Caco-2 (cell line): ENCODE results near the gene HNRNPH3. TPM values are rescaled to one million over a fixed set of nuclear protein-coding genes. Genes with fewer than 3 reads are reported as not detected.

Experiments
- BruUV-seq: library from RNA; stranded (reverse); fragments of 400-500 nt; replicated peaks from 2 replicates; lab custom pipeline; 2021; lab: Mats Ljungman, UMichigan
- CTCF ChIA-PET: fragments of 300-600 bp; sonication (Branson Sonifier 250); formaldehyde crosslinking; loops from one replicate; lab custom pipeline; 2022; ENCODE audit warnings: antibody characterized with exemption; lab: Charles Lee
- POLR2A ChIA-PET: fragments of 300-600 bp; sonication (Branson Sonifier 250); formaldehyde crosslinking; loops from one replicate; lab custom pipeline; 2022; ENCODE audit warnings: antibody characterized with exemption; lab: Charles Lee
- DNase-seq, 2 experiments: peaks; one replicate each; pipeline versions ENCODE4 v3.0.0 to v3.0.0-alpha.2; 2020 to 2022
- H3K27me3 ChIP-seq: replicated peaks from 2 replicates; pipeline ENCODE4 v1.6.0; 2011; ENCODE audit warnings: low read length; ENCODE audit not compliant: control insufficient read depth, insufficient read depth
- H3K36me3 ChIP-seq: 2 replicates; pipeline ENCODE4 v1.5.1; 2011; ENCODE audit warnings: low read length; ENCODE audit not compliant: control insufficient read depth, insufficient read depth
- H3K4me1 ChIP-seq: fragments of 250-450 bp; sonication (Bioruptor Pico); 2 replicates; pipeline ENCODE4 v1.5.1; 2020; ENCODE audit warnings: mild to moderate bottlenecking
- H3K4me3 ChIP-seq: 2 replicates; pipeline ENCODE4 v1.5.1; 2011; ENCODE audit warnings: low read depth, mild to moderate bottlenecking, control low read depth, low read length
- H3K9me3 ChIP-seq: fragments of 250-450 bp; sonication (Bioruptor Pico); 2 replicates; pipeline ENCODE4 v1.5.1; 2020; ENCODE audit warnings: mild to moderate bottlenecking, moderate library complexity
- H3K27ac Mint-ChIP-seq: one replicate; pipeline ENCODE4 v1.8.0; 2022; ENCODE audit warnings: mixed read lengths; ENCODE audit not compliant: unreplicated experiment
- H3K27me3 Mint-ChIP-seq: one replicate; pipeline ENCODE4 v1.8.0; 2022; ENCODE audit warnings: mixed read lengths; ENCODE audit not compliant: insufficient read depth, unreplicated experiment
- H3K36me3 Mint-ChIP-seq: one replicate; pipeline ENCODE4 v1.8.0; 2022; ENCODE audit warnings: mild to moderate bottlenecking, mixed read lengths; ENCODE audit not compliant: insufficient read depth, unreplicated experiment
- H3K4me1 Mint-ChIP-seq: one replicate; pipeline ENCODE4 v1.8.0; 2022; ENCODE audit warnings: low read depth, mixed read lengths; ENCODE audit not compliant: unreplicated experiment
- H3K4me3 Mint-ChIP-seq: one replicate; pipeline ENCODE4 v1.8.0; 2022; ENCODE audit warnings: mild to moderate bottlenecking, moderate library complexity, mixed read lengths; ENCODE audit not compliant: unreplicated experiment
- H3K9me3 Mint-ChIP-seq: one replicate; pipeline ENCODE4 v1.8.0; 2022; ENCODE audit warnings: mixed read lengths; ENCODE audit not compliant: unreplicated experiment
- CTCF ChIP-seq, 2 experiments: fragments of 200-600 bp in 1 of 2; IDR thresholded peaks; 1 replicate in 1 of 2; 2 replicates in 1 of 2; pipeline versions ENCODE4 v1.5.1 to v1.8.0; 2011 to 2022; ENCODE audit warnings: antibody characterized with exemption in 1 of 2, control low read depth in 1 of 2, inconsistent platforms in 1 of 2, low read depth in 1 of 2, low read length in 1 of 2, mild to moderate bottlenecking in 1 of 2, moderate library complexity in 1 of 2; ENCODE audit not compliant: insufficient read depth in 1 of 2, severe bottlenecking in 1 of 2, unreplicated experiment in 1 of 2
- intact Hi-C: fragments of 100-400 bp; cut with micrococcal nuclease; formaldehyde crosslinking; loops from one replicate; pipeline ENCODE4 v1.10.0; 2022; ENCODE audit not compliant: unreplicated experiment
- total RNA-seq: library from RNA; stranded (reverse); gene quantifications from 2 replicates; pipeline ENCODE4 v1.2.3, GENCODE V29; 2022

Gene HNRNPH3
- total RNA-seq, 1 experiment from 2014 or later = 262 TPM

DNA sequence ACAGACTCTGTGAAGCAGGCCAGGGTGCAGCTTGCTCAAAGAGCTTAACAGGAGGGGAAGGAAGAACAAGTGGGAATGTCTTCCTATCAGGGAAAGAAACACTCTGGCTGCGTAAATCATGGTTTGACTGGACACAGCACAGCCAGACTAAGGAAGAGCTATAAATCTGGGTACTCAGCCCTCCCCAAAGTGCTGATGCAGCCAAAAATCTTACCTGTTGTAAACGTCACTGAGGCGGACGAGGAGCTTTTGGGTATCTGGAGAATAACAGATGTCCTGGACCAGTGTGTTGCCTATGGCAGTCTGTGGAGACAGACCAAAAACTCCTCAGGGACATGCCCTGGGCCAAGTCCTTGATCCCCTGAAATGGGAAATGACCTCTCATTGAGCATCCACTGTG is 43.1 kb upstream of the HNRNPH3 start:
- ChIA-PET POLR2A (no interaction called here), CTCF (no interaction called here)
- H3K4me3 Mint-ChIP-seq = no peak overlapping the region
- no peak overlapping the region for H3K27ac Mint-ChIP-seq
- TF ChIP-seq CTCF (IDR thresholded peaks at IDR 0.05; ENCODE audit: insufficient read depth in 1 of 2, low read depth in 1 of 2, low read length in 1 of 2, severe bottlenecking in 1 of 2, unreplicated experiment in 1 of 2) = no peak
- peak in 1 of 2 experiments; percentile 19 for DNase-seq
- Histone ChIP-seq H3K4me3 (no peak overlapping the region), H3K9me3 (no peaks in the 10 kb centered on the region), H3K36me3 (peaks cover 2% of the 10 kb centered on the region; the same call in 1 of the 2 replicates), H3K4me1 (no peaks in the 10 kb centered on the region), H3K27me3 (no peaks in the 10 kb centered on the region)
- no peaks in the 10 kb centered on the region for H3K4me1 Mint-ChIP-seq
- H3K9me3 Mint-ChIP-seq = no peaks in the 10 kb centered on the region
- BruUV-seq = no TSS peak
- H3K27me3 Mint-ChIP-seq = no peaks in the 10 kb centered on the region
- no peaks in the 10 kb centered on the region for H3K36me3 Mint-ChIP-seq
- intact Hi-C loops = no loop called here

GRCh38 chr10:68290736-68291135 is 41.1 kb upstream of the HNRNPH3 start:
- Histone ChIP-seq H3K27me3 (no peaks in the 10 kb centered on the region), H3K4me1 (no peaks in the 10 kb centered on the region), H3K36me3 (peaks cover 2% of the 10 kb centered on the region; the same call in 1 of the 2 replicates), H3K9me3 (no peaks in the 10 kb centered on the region), H3K4me3 (no peak overlapping the region)
- DNase-seq = no peak
- Mint-ChIP-seq H3K27ac (no peak overlapping the region), H3K4me1 (no peaks in the 10 kb centered on the region), H3K4me3 (no peak overlapping the region), H3K27me3 (no peaks in the 10 kb centered on the region), H3K36me3 (no peaks in the 10 kb centered on the region), H3K9me3 (no peaks in the 10 kb centered on the region)
- ChIA-PET CTCF (no interaction called here), POLR2A (no interaction called here)
- no peak for TF ChIP-seq CTCF (IDR thresholded peaks at IDR 0.05; ENCODE audit: insufficient read depth in 1 of 2, low read depth in 1 of 2, low read length in 1 of 2, severe bottlenecking in 1 of 2, unreplicated experiment in 1 of 2)
- intact Hi-C loops = no loop called here
- BruUV-seq = no TSS peak

DNA sequence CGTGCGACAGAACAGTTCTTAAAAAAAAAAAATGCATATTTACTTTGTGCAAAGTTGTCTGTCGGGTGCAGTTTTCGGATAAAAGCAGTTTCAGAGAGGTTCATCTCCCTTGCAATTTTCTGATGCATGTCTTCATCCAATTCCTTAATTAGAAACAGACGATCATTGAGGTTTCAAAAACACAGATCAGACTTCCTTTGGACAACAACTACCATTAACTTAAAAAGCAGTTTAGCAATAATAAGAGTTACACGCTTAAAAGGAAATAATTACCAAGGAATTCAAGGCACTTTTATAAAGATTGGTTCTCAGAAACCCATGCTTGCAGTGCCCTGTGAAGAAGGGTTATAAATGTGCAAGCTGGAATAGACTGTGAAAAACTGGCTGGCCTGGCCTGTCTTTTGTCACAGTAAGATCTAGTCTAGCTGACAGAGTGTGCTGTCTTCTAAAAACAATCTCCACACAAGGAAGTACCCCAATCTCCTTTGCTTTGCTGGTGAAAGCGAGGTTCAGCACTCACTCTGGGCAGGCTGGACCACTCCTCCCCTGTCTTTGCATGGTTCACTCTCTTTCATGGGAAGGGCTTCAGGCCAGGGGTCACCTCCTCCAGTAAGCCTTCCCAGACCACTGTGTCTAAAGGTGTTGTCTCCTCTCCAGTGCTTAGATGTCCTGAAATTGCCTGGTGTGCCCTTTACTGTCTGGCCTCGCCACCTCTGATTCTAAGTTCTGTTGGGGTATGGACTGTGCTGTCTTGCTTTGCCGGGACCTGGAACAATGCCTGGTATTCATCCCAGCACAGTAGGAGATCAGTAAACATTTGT is 34.8 kb upstream of the HNRNPH3 start:
- CTCF ChIA-PET = no interaction called here
- Mint-ChIP-seq H3K4me3 (no peak overlapping the region), H3K36me3 (no peaks in the 10 kb centered on the region), H3K9me3 (no peaks in the 10 kb centered on the region), H3K27me3 (no peaks in the 10 kb centered on the region), H3K27ac (no peak overlapping the region), H3K4me1 (peaks cover 6% of the 10 kb centered on the region)
- H3K36me3 ChIP-seq = no peaks in the 10 kb centered on the region
- H3K27me3 ChIP-seq = no peaks in the 10 kb centered on the region
- H3K9me3 ChIP-seq = no peaks in the 10 kb centered on the region
- intact Hi-C loops = no loop called here
- no peak for DNase-seq
- no peak for TF ChIP-seq CTCF (IDR thresholded peaks at IDR 0.05; ENCODE audit: insufficient read depth in 1 of 2, low read depth in 1 of 2, low read length in 1 of 2, severe bottlenecking in 1 of 2, unreplicated experiment in 1 of 2)
- peaks cover 4% of the 10 kb centered on the region for H3K4me1 ChIP-seq
- BruUV-seq = no TSS peak
- no peak overlapping the region for H3K4me3 ChIP-seq
- POLR2A ChIA-PET = no interaction called here
